Astrocyte of the cerebellum (primary cell): ENCODE data around the gene PRDX2.

Experiments
- DNase-seq: peaks from one replicate; pipeline ENCODE4 v3.0.0-alpha.2; 2011; ENCODE audit warnings: low read depth
- H3K4me3 ChIP-seq: 2 replicates; pipeline ENCODE4 v1.5.1; 2011; ENCODE audit warnings: mild to moderate bottlenecking, low read depth, low read length, moderate library complexity
- CTCF ChIP-seq: IDR thresholded peaks from 2 replicates; pipeline ENCODE4 v1.5.1; 2012; ENCODE audit warnings: low read length, low read depth, moderate library complexity, mild to moderate bottlenecking; ENCODE audit errors: missing control alignments
- in situ Hi-C: cut with HindIII; loops from 2 replicates; pipeline ENCODE4 v1.10.0; 2017; ENCODE audit warnings: low sequenced_read_pairs

The PRDX2 gene

GRCh38 chr19:12792051-12792852 lies 9.3 kb downstream of the PRDX2 start:
- no peak for DNase-seq
- peak overlapping the region; percentile 96 for H3K4me3 ChIP-seq
- in situ Hi-C loops = no loop called here

GRCh38 chr19:12791345-12792050 lies 10.1 kb downstream of the PRDX2 start, which contains the start of gene JUNB:
TSS of gene JUNB (plus strand) at chr19:12791486. CDS start at chr19:12791772, 286 bp downstream.
- in situ Hi-C loops = no loop called here
- peak; percentile 9 for TF ChIP-seq CTCF
- peak; percentile 93 for DNase-seq
- H3K4me3 ChIP-seq = peak within 1 kb of the TSS; percentile 96

More at GRCh38 chr19:12792051-12792852, 9.3 kb downstream of the PRDX2 start:
- TF ChIP-seq CTCF = no peak

GRCh38 chr19:12790628-12791344 lies 10.8 kb downstream of the PRDX2 start:
- peak overlapping the region; percentile 96 for H3K4me3 ChIP-seq
- in situ Hi-C loops = no loop called here
- TF ChIP-seq CTCF = no peak
- DNase-seq = no peak

- DNase-seq = peak; percentile 75
- peak overlapping the region; percentile 96 for H3K4me3 ChIP-seq
- in situ Hi-C loops = no loop called here
- TF ChIP-seq CTCF = no peak
These were observed 11.5 kb downstream of the PRDX2 start for GRCh38 chr19:12789904-12790619.

- TF ChIP-seq CTCF = no peak
- peak overlapping the region; percentile 96 for H3K4me3 ChIP-seq
- in situ Hi-C loops = no loop called here
- DNase-seq = no peak
These were observed 12.3 kb downstream of the PRDX2 start for GRCh38 chr19:12789098-12789903.
